Stimulated activated CD4-positive, alpha-beta T cell treated with anti-CD3 and anti-CD28 coated beads, Interleukin-4, amount 100 ng/mL, for 1 hour (primary cell): ENCODE data around the gene MBP.

Source experiments
- DNase-seq: peaks from one replicate; pipeline ENCODE4 v3.0.0-alpha.2; 2020

MBP gene

DNA sequence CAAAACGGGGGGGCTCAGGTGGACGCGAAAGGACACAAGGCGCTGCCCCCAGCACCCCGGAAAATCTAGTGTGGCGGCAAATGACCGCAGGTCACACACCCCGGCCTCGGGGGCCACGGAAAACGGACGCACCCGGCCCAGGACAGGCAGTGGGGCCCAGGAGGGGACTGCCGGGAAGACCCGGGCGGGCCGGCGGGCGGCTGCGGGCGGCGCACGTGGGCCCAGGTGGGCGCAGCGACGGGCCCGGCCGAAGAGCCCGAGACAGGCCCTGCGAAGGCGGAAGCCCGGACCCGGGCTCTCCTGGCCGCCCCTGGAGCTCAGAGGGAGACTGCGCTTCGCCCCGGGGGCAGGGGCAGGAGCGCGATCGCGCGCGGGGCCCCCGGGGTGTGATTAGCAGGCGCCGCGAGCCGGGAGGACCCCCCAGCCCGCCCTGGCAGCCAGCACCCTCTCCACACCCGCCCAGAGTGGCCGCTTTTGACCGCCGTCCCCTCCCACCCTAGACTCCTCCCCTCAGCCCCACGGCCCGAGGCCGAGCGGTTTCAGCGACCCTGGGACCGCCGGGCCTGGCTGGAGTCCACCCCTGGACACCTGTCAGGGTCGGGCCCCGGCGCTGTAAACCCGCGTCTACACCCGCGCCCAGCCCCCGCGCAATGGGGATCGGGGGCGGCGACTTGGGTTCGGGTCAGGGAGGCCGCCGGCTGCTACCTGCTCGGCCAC is 773 bp downstream of the MBP start:
- peak; percentile 38 for DNase-seq

DNA sequence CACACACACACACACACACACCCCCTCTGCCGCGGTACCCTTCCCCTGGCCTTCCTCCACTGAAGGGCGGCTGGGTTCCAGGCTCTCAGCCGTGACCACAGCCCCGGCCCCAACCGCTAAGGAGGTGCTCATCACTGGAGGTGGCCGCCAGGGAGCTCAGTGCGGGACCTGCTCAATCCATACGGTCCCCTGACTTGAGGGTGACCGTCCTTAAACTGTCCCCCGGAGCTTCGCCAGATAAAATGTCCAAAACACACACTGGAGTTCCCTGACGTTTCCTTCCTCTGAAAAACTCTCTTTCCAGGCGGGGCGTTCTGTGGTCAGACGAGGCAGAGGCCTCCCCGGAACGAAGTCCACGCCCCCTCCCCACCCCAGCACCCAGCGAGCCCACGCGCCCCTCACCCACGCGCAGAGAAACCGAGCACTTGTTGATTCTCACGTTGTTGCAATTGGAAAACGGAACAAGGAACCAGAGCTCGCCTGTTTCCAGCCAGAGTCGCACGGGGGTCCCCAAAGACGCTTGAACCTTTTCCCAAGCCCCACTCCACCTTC is 1.4 kb downstream of the MBP start:
- DNase-seq, result peak; percentile 63

DNA sequence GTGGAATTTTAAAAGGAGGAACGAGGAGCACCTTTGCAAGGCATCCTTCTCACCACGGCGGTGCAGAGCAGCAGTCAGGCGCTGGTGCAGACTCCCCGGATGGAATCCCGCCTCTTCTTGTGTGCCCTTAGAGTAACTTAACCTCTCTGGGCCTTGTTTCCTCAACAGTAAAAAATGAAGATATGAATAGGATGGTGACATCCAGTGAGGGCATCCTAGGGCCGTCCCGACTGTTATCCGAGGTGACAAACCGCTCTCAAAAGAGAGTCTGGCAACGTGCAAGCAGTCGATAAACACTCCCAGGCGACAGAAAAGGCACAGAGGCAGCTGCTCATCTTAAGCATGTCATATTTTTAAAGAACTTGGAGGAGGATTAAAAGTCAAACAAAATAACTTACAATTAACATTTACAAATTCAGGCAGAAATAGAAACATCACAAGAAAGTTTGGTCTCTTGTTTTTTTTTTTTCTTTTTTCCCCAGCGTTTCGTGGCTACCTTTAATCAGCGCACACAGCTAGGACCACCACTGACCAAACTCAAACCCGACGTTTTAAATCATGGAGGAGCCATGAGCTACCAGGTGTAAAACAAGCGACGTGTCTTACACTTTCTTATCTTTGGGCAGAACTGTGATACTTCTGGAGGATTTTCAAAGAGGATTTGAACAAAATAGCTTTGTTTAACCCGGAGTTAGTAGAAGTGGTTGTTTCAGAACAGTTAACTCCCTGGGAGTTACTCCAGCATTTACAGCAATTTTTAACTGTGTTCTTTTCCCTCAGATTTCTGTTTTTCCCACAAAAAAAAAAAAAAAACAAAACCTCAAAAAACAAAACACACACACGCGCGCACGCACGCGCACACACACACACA is 2.1 kb downstream of the MBP start:
- no peak for DNase-seq

DNA sequence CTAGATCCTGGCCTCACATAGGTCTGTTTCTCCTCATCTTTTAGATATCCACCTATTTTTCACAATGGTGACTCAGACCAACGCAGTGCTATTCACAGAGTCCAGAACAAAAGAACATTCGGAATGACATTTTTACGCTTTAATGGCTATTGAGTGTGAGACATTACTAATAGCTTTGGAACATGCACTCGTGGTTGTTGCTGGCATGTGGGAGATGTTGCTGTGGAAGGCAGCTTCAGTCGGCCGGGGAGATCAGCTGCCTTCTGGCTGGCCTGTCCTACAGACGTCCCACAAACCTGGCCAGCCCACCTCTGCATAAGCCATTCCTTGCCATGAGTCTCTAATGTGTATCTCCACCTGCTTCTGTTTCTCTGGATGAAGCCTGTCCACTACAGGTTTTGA is 3.4 kb downstream of the MBP start:
- no peak for DNase-seq

DNA sequence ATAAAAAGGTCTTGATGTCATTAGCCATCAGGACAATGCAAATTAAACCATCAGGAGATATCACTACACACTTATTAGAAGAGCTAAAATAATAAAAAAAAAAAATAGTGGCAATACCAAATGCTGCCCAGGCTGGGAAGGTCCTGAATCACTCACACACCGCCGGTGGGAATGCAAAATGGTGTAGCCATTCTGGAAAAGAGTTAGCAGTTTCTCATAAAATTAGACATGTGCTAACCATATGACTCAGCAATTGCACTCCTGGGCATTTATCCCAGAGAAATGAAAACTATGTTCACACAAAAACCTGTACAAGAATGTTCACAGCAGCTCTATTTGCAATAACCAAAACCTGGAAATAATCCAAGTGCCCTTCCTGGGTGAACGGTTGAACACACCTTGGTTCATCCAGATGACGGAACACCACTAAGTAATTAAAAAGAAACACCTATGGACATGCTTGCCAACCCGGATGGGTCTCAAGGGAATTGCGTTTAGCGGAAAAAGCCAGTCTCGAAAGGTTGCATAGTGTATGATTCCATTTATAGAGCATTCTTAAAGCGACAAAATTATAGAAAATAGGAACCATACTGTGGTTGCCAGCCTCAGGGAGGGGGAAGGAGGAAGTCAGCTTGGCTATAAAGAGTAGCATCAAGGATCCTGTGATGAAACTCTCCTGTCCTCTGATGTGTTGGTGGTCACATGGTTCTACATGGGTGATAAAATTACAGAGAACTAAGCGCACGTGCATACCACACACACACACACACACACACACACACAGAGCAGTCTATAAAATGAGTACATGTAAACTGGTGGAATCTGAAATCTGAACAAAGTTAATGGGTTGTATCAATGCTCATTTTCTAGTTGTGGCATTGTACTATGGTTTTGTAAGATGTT is 4.6 kb downstream of the MBP start:
- DNase-seq, result no peak

DNA sequence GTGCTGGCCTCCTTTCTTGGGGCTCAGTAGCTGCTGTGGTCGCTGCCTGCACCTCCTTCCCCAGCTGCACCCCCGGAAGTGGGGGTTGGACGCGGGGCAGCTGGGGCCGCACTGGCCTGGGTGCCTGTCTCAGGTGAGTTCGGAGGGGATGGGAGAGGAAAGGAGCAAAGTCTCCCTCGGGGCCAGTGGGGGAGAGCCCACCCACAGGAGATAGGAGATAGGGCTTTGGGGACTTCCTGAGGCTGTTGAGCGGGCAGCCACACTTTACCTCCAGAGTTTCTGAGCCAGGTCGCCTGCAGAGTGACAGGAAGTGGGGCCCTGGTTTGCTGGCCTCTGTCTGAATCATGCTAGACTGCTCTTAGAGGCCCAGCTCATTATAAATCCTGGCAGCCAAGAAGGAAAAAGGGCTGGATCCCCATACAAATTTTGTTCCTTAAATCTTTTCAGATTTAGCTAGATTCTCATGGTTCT is 8.1 kb downstream of the MBP start:
- peak; percentile 48 for DNase-seq

DNA sequence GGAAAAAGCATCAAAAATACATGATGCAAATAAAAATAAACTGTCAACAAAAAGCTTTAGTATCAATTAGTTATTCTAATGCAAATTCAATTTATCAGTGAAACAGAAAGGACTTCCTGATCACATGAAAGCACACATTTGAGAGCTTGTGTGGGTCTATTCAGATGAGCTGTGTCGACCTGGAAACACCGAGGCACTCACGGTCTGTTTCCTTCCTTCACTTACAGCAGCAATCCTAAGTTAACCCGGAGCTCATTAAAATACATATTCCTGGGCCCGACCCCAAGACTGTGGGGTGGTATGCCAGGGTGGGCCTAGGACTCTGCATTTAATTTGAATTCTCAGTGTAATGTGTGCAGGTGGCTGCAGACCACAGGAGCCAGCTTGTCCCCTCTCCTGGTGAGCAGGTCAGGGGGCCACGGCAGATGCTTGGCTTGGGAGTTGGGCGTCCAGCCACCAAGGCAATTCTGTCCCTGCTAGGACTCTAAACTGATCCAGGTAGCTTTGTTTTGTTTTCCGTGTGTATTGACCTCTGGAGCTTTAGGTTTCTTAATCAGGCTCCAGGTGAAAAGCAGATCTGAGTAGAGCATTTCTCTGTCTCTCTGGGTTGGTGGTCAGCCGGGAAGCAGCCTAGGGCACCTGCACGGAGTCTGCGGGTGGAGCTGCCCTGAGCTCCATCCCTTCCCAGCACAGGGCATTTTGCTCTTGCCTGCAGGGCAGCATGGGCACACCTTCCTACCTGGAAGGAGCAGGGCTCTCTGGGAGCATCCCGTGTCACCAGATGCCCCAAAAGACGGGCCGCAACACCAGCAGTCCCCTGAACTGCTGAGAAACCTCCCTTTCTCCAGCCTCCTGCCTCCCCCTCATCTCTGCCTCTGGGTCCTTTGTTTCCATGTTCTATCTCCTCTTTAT is 9.0 kb downstream of the MBP start:
- DNase-seq, result no peak

DNA sequence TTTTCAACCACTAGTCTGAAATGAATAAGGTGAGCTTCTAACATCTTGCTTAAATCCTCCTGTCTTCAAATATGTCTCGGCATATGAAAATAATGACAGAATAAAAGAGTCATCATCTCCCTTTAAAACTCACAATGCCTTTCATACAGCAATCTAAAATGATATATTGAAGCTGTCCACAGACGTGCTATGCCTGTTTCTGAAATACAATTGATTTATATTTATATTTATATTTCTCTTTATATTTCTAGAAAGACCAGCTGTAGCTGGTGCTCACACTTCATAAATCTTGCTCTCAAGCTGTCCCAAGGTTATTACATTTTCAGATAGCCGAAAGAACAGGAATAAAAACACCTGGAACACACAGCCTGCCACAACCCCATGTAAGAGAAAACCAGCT is 11.1 kb downstream of the MBP start:
- no peak for DNase-seq

DNA sequence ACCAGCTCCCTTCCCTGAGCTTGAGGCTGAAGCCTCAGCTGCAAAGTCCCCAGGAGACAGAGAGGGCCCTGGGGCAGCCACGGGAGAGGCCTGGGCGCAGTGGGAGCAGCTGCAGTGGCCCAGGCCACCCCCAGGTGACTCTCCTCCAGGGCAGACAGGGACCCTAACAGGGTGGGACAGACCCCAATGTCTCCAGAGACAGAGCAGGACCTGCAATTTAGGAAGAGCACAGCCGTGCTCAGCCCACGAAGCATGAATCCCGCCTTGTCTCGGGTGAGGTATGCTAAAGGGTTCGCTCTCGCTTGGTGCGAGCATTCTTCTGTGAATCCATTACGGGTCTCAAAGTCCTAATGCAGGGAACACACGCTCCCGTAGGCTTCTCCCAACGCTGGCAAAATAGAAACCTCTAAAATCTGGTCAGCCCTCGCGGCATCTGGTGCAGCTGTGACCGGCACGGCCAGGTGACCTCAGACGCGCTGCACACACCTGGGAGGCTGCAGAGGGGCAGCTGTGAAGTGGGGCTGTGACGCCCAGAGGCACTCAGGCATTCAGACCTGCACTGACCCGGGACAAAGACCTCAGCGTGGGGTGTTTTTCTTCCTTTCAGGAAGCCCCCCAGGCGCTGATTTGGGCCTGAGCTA is 12.6 kb downstream of the MBP start:
- DNase-seq, result no peak

DNA sequence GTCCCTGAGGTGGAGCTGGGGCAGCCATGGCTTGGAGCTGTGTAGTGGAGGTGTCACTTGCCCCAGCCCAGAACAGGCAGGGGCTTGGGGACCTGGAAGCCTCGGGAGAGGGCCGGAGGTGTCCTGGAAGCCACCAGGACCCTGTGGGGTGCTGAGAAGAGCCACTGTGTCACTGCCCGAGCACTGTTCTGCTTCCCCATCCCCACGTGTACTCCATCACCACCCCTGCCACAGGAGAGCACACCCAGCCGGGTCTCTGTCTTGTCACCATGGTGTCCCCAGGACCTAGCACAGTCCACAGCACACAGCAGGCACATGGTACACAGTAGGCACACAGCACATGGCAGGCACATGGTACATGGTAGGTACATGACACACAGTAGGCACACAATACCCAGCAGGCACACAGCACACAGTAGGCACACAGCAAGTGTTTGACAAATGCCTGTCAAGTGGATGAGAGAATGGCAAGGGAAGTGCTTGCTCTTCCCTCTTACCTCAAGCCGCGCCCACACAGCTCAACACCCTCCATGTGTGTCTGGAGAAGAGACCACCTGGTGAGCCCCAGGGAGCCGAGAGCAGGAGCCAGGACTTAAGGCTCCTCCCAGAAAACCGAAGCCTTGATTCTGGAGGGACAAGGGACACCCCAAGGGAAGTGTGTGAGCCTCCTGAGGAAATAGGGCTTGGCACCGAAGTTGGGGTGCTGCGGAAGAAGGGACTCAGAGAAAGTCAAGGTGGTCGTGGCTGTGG is 13.3 kb downstream of the MBP start:
- DNase-seq, result no peak

DNA sequence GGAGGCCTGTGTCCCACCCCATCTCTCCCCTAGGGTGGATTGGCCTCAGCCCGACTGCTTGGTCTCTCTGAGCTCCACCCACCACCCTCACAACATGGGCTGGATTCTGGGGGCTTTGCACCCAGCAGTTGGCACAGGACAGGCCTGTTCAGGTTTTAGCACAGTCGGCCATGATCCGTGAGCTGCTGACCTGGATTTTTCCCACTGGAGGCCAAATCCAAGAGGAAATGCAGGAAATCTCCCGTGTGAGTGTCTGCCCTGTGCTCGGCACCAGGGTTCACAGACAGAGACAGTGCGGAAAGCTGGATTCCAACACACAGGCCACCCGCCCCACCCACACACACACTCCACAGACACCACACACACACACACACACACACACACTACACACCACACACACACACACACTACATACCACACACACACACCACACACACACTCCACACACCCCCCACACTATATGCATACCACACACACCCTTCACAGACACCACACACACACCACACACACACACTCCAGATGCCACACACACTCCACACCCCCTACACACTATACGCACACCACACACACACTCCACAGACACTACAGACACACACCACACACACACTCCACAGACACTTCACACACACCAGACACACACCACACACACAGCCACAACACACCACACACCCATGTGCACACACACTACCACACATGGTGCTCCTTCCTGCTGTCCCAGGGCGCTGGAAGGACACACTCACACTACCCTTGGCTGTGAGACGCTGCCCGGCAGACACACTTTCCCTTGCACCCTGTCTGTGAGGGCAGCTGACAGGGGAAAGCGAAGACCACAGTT is 14.1 kb downstream of the MBP start:
- no peak for DNase-seq

DNA sequence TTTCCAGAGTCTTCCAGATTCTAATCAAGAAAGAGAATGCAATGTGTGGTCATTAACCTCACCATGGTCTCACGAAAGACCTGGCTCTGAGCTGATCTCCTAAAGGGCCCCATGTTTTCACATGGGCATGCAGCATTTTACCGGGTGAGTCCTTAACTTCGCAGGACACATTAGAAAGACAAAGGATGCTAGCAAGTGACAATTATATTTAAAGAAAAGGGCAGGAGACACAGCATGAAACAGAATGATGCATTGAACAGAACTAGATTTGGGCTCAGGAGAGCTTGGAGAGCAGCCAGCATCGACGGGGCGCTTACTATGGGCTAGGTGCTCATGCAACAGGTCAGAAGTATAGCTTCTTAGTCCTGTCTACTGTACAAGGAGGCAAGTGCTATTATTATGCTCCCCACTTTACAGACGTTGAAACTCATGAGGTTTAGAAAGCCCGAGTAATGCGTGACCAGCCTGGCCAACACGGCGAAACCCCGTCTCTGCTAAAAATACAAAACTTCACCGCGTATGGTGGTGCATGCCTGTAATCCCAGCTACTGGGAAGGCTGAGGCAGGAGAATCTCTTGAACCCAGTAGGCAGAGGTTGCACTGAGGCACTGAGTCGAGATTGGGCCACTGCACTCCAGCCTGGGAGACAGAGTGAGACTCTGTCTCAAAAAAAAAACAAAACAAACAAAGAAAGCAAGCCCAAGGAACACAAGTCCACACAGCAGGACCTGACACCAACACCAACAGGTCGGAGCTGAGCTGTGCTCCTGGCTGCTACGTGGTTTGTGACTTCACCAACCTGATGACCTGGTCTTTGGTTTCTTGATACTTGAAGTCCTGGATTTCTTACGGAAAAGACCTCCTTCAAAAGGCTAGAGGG is 16.1 kb downstream of the MBP start:
- no peak for DNase-seq

DNA sequence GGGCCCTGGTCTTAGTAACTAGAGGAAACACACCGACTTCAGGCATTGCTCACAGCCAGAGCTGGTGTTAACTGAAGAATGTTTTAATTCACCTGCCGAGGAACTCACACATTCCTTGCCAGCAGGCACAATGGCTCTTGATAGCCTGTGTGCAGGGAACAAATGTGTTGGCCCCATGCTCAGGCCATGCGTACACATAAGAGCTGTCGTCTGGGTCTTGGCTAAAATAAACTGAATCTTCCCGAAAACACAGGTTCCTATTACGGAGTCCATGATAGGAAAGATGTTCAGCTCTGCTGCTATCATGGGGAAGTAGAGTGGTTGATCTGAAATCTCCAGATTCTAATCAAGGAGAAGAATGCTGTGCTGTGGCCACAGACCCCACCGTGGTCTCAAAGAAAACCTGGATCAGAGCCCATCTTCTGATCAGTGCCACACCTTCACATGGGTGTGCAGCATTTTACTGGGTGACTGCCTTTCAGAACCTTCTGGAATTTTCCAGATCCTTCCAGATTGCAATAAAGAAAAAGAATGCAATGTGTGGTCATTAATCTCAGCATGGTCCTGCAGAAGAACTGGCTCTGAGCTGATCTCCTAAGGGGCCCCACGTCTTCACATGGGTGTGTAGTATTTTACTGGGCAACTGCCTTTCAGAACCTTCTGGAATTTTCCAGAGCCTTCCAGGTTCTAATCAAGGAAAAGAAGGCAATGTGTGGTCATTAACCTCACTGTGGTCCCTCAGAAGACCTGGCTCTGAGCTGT is 17.2 kb downstream of the MBP start:
- DNase-seq, result no peak

DNA sequence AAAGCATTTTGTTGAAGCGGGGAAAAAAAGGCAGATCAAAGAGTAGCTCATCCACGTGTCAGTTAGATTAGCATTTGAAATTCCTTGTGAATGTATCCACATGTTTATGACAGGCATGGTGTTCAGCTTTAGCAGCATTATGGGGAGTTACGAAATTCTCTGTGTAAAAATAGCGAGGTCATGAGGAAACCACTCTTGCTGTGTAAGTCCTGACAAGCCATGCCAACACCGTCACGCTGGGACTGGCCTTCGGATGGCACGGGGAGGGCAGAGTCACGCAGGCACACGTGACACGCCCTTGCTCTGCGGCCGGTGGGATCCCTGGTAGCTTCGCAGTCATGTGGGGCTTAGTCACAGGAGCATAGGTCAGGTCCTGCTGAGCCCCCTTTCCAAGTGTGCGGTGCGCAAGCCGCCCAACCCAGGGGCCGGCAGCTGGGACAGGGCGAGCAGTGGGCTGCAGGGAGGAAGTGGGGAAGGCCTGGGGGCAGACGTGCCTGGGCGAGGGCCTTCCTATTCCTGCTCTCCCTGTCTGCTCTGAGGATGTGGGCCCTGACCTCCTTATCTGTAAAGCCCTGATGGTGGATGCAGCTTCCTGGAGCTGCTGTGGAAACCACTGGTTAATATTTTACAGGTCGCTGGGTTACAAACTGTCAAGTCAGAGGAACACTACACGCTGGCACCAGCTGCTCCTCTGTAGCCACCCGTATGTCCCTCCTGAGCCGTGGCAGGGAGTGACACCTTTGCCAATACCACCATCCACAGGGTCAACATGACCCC is 18.0 kb downstream of the MBP start:
- DNase-seq, result no peak

DNA sequence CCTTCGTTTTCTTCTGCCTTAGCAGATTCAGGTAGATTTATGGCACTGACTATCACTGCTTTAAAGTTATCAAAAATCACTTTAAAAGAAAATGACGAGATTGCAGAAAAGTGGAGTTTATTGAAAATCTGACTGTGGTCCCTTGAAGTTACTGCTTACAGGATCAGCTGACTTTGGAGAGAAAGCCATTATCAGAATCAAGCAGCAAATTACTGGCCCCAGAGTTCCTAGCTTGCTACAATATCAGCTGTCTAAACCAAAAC is 18.5 kb downstream of the MBP start:
- DNase-seq, result no peak

DNA sequence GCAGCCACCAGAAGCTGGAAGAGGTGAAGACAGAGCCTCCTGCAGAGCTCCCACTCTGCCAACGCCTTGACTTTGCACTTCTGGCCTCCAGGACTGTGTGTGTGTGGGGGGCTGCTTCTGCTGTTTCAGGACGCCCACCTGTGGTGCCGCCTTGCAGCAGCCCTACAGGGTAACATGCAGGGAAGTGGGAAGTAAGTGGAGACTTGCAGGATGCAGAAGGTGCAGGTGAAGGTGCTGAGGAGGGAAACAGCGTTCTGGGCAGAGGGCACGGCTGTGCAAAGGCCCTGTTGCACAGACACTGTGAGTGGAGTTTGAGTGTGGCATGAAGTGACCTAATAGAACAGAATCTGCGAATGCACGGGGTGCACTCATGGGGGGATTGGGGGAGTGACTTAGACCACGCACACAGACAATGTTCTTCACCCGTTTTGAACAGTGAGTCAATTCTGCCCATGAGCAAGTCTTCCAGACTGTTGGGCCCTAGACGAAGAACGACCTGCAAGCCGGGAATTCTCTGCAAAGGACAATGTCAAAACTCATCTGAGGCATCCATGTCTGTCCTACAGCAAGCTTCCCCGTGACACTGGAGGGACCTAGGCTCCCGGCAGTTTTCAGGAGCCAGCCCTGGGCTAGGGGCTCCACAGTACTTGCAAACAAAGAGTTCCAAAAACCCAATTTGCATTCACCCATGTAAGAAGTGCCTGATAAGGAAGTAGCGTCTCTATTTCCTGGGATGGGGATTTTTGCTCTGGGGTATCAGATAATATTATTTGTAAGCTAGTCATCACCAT is 19.0 kb downstream of the MBP start:
- DNase-seq, result no peak
